Measurements from ENCODE around the gene OR56B1. TPM values are rescaled to one million over a fixed set of nuclear protein-coding genes. Genes with fewer than 3 reads are reported as not detected.
"Not testable (repeated sequence)": the region's sequence is repeated elsewhere in the genome, so short reads cannot be mapped to it uniquely, and the experiment has no call there.

OR56B1 gene
- total and polyA plus RNA-seq, 2 of the 13 experiments (the other 11 are each of a cell fraction or from before 2014, with no cell fraction given), result not detected

DNA sequence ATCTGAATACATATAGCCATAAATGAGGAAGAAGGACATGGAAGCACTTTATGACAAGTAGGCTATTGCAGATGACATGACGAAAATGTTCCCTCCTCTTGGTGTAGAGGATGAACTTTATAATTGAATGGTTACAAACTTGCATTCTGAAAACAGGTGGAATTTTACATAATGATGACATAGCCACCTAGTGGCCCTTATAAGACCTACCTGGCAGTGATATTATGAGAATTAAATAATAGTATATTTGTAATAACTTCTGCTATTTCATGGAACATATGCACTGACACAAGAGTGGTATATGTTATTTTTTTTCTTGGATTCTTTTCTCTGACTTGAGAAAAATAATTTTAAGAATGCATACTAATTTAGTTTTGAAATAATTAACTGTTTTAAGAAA lies 23.7 kb upstream of the OR56B1 start (continued):
- TF ChIP-seq ZNF362 (CRISPR knock-in tag; IDR thresholded peaks at IDR 0.05; ENCODE audit: borderline replicate concordance), result no peak
- no peak for TF ChIP-seq ZNF224 (CRISPR knock-in tag; IDR thresholded peaks at IDR 0.05)

GRCh38 chr11:5713695-5714094 lies 22.6 kb upstream of the OR56B1 start:
- FAIRE-seq (no peak), ATAC-seq (no peak), DNase-seq (ENCODE audit: low spot score) (no peak)
- H3K4me2 ChIP-seq (ENCODE audit: low read depth, low read length), result no peak overlapping the region
- no peaks in the 10 kb centered on the region for H3K36me3 ChIP-seq (replicated peaks in 1 of 2; ENCODE audit: control insufficient read depth in 1 of 2, insufficient read depth in 2 of 2, low read length in 2 of 2)
- no peaks in the 10 kb centered on the region for H3K79me2 ChIP-seq (ENCODE audit: insufficient read depth, low read length)
- ChIA-PET POLR2A (no interaction called here), CTCF (ENCODE audit: low intra/inter-chr PET ratio, low total read pairs) (no interaction called here)
- no peaks in the 10 kb centered on the region for H4K20me1 ChIP-seq (ENCODE audit: insufficient read depth, low read length)
- WGBS (ENCODE audit: low lambda C conversion rate), result 56% methylated on average over 2 of the region's 5 CpGs
- no peaks in the 10 kb centered on the region for H3K4me1 ChIP-seq (ENCODE audit: insufficient read depth, low read length)
- no peak overlapping the region for H2AFZ ChIP-seq (ENCODE audit: low read length)
- no peak overlapping the region for H3K9ac ChIP-seq (ENCODE audit: insufficient read depth, low read depth, low read length)
- intact Hi-C loops (cut with micrococcal nuclease; ENCODE audit: unreplicated experiment), result no loop called here
- TF ChIP-seq ZNF782 (CRISPR knock-in tag; IDR thresholded peaks at IDR 0.05; ENCODE audit: borderline replicate concordance), result no peak
- H3K27ac ChIP-seq (ENCODE audit: extremely low read length, insufficient read depth, low read length), result no peak overlapping the region
- no peaks in the 10 kb centered on the region for H3K9me3 ChIP-seq (ENCODE audit: low read length)
- no TSS peak for BruUV-seq (replicated peaks)
- in situ Hi-C loops (cut with HindIII; ENCODE audit: extremely low pct_ligation_motif_present, low pct_unique_long_range_greater_than_20kb), result no loop called here
- no peaks in the 10 kb centered on the region; a peak in 1 of 5 replicates for H3K27me3 ChIP-seq (ENCODE audit: control insufficient read depth in 1 of 2, insufficient read depth in 2 of 2, low read length in 2 of 2)
- H3K4me3 ChIP-seq (replicated peaks in 1 of 3; ENCODE audit: insufficient read depth in 1 of 3, low read depth in 2 of 3, low read length in 3 of 3), result no peak overlapping the region

DNA sequence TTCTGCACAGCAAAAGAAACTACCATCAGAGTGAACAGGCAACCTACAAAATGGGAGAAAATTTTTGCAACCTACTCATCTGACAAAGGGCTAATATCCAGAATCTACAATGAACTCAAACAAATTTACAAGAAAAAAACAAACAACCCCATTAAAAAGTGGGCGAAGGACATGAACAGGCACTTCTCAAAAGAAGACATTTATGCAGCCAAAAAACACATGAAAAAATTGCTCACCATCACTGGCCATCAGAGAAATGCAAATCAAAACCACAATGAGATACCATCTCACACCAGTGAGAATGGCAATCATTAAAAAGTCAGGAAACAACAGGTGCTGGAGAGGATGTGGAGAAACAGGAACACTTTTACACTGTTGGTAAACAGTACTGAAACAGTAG lies 19.7 kb upstream of the OR56B1 start:
- H4K20me1 ChIP-seq (ENCODE audit: insufficient read depth, low read length); DNase-seq (ENCODE audit: low spot score); intact Hi-C loops (cut with micrococcal nuclease; ENCODE audit: unreplicated experiment); H3K4me3 ChIP-seq (replicated peaks in 1 of 3; ENCODE audit: insufficient read depth in 1 of 3, low read depth in 2 of 3, low read length in 3 of 3); FAIRE-seq; H3K36me3 ChIP-seq (replicated peaks in 1 of 2; ENCODE audit: control insufficient read depth in 1 of 2, insufficient read depth in 2 of 2, low read length in 2 of 2); H3K4me2 ChIP-seq (ENCODE audit: low read depth, low read length); H3K27ac ChIP-seq (ENCODE audit: extremely low read length, insufficient read depth, low read length); in situ Hi-C loops (cut with HindIII; ENCODE audit: extremely low pct_ligation_motif_present, low pct_unique_long_range_greater_than_20kb); H2AFZ ChIP-seq (ENCODE audit: low read length); POLR2A ChIA-PET; H3K9ac ChIP-seq (ENCODE audit: insufficient read depth, low read depth, low read length); BruUV-seq (replicated peaks); ATAC-seq; CTCF ChIA-PET (ENCODE audit: low intra/inter-chr PET ratio, low total read pairs); H3K4me1 ChIP-seq (ENCODE audit: insufficient read depth, low read length); H3K9me3 ChIP-seq (ENCODE audit: low read length); H3K79me2 ChIP-seq (ENCODE audit: insufficient read depth, low read length); H3K27me3 ChIP-seq (ENCODE audit: control insufficient read depth in 1 of 2, insufficient read depth in 2 of 2, low read length in 2 of 2): not testable (repeated sequence)
- 0% methylated on average over 1 of the region's 1 CpG for WGBS (ENCODE audit: low lambda C conversion rate)

Measured in HepG2 (cell line).